Measurements from ENCODE around the gene MIEN1.
A peak's percentile ranks its signal among the peaks of the same experiment; 100 is the strongest.
"Not testable (repeated sequence)": the region's sequence is repeated elsewhere in the genome, so short reads cannot be mapped to it uniquely, and the experiment has no call there.

MIEN1 gene

GRCh38 chr17:39739885-39740356 is 9.6 kb upstream of the MIEN1 start:
- DNase-seq (ENCODE audit: low spot score in 2 of 2) (no peak), ATAC-seq (ENCODE audit: low read depth) (no peak)
- Mint-ChIP-seq H3K36me3 (peaks cover 2% of the 10 kb centered on the region), H3K27ac (no peak overlapping the region), H3K4me3 (peak overlapping the region; percentile 25), H3K9me3 (no peaks in the 10 kb centered on the region), H3K27me3 (peaks cover 30% of the 10 kb centered on the region), H3K4me1 (peaks cover 24% of the 10 kb centered on the region)

- peak; percentile 8 for ATAC-seq (ENCODE audit: low read depth)
- H3K27me3 Mint-ChIP-seq = peaks cover 28% of the 10 kb centered on the region
- DNase-seq (ENCODE audit: low spot score in 2 of 2) = no peak
- H3K27ac Mint-ChIP-seq = no peak overlapping the region
- H3K4me1 Mint-ChIP-seq = peaks cover 24% of the 10 kb centered on the region
- H3K4me3 Mint-ChIP-seq = peak overlapping the region; percentile 88
- H3K36me3 Mint-ChIP-seq = peaks cover 2% of the 10 kb centered on the region
- H3K9me3 Mint-ChIP-seq = no peaks in the 10 kb centered on the region
These were observed 8.9 kb upstream of the MIEN1 start for GRCh38 chr17:39738983-39739884.

GRCh38 chr17:39738568-39738901 is 8.2 kb upstream of the MIEN1 start:
- Mint-ChIP-seq H3K9me3 (no peaks in the 10 kb centered on the region), H3K4me3 (peak overlapping the region; percentile 88), H3K4me1 (peaks cover 24% of the 10 kb centered on the region), H3K27me3 (peaks cover 25% of the 10 kb centered on the region), H3K27ac (peak overlapping the region; percentile 78), H3K36me3 (peaks cover 2% of the 10 kb centered on the region)
- DNase-seq (ENCODE audit: low spot score in 2 of 2) (peak; percentile 29 to 41), ATAC-seq (ENCODE audit: low read depth) (peak; percentile 97)

GRCh38 chr17:39737760-39738567 is 7.6 kb upstream of the MIEN1 start, which contains the start of gene GRB7:
TSS of gene GRB7 (plus strand) at chr17:39737938. CDS start at chr17:39742302, 4,364 bp downstream.
- H3K9me3 Mint-ChIP-seq = no peaks in the 10 kb centered on the region
- H3K27ac Mint-ChIP-seq = peak within 1 kb of the TSS; percentile 78
- peak within 1 kb of the TSS; percentile 88 for H3K4me3 Mint-ChIP-seq
- peak; percentile 21 for ATAC-seq (ENCODE audit: low read depth)
- H3K27me3 Mint-ChIP-seq = peaks cover 25% of the 10 kb centered on the region
- H3K4me1 Mint-ChIP-seq = peaks cover 24% of the 10 kb centered on the region
- peaks cover 2% of the 10 kb centered on the region for H3K36me3 Mint-ChIP-seq
- DNase-seq (ENCODE audit: low spot score in 2 of 2) = no peak

GRCh38 chr17:39737206-39737759 is 7.0 kb upstream of the MIEN1 start:
- Mint-ChIP-seq H3K27ac (no peak overlapping the region), H3K4me3 (no peak overlapping the region), H3K27me3 (peaks cover 22% of the 10 kb centered on the region), H3K4me1 (peaks cover 24% of the 10 kb centered on the region), H3K36me3 (peaks cover 2% of the 10 kb centered on the region), H3K9me3 (no peaks in the 10 kb centered on the region)
- DNase-seq (ENCODE audit: low spot score in 2 of 2) (no peak), ATAC-seq (ENCODE audit: low read depth) (no peak)

GRCh38 chr17:39736319-39737165 is 6.2 kb upstream of the MIEN1 start:
- Mint-ChIP-seq H3K4me1 (peaks cover 24% of the 10 kb centered on the region), H3K36me3 (peaks cover 2% of the 10 kb centered on the region), H3K27ac (no peak overlapping the region), H3K9me3 (no peaks in the 10 kb centered on the region), H3K4me3 (no peak overlapping the region), H3K27me3 (peaks cover 22% of the 10 kb centered on the region)
- ATAC-seq (ENCODE audit: low read depth) (no peak), DNase-seq (ENCODE audit: low spot score in 2 of 2) (no peak)

GRCh38 chr17:39735882-39736281 is 5.5 kb upstream of the MIEN1 start:
- DNase-seq (ENCODE audit: low spot score in 2 of 2) (no peak), ATAC-seq (ENCODE audit: low read depth) (no peak)
- H3K36me3 Mint-ChIP-seq = peaks cover 2% of the 10 kb centered on the region
- no peak overlapping the region for H3K27ac Mint-ChIP-seq
- H3K27me3 Mint-ChIP-seq = peaks cover 20% of the 10 kb centered on the region
- no peak overlapping the region for H3K4me3 Mint-ChIP-seq
- peaks cover 22% of the 10 kb centered on the region for H3K4me1 Mint-ChIP-seq
- H3K9me3 Mint-ChIP-seq = no peaks in the 10 kb centered on the region

GRCh38 chr17:39732586-39732985 is 2.3 kb upstream of the MIEN1 start:
- ATAC-seq (ENCODE audit: low read depth) (no peak), DNase-seq (ENCODE audit: low spot score in 2 of 2) (no peak)
- Mint-ChIP-seq H3K4me3 (peak overlapping the region; percentile 43), H3K36me3 (peaks cover 8% of the 10 kb centered on the region), H3K27ac (no peak overlapping the region), H3K27me3 (peaks cover 5% of the 10 kb centered on the region), H3K4me1 (peaks cover 17% of the 10 kb centered on the region), H3K9me3 (no peaks in the 10 kb centered on the region)

GRCh38 chr17:39729280-39729851 is 966 bp downstream of the MIEN1 start:
- no peaks in the 10 kb centered on the region for H3K27me3 Mint-ChIP-seq
- peaks cover 16% of the 10 kb centered on the region for H3K4me1 Mint-ChIP-seq
- H3K4me3 Mint-ChIP-seq = peak overlapping the region; percentile 87
- no peaks in the 10 kb centered on the region for H3K9me3 Mint-ChIP-seq
- H3K36me3 Mint-ChIP-seq = peaks cover 21% of the 10 kb centered on the region
- ATAC-seq (ENCODE audit: low read depth) = no peak
- peak overlapping the region; percentile 87 for H3K27ac Mint-ChIP-seq
- no peak for DNase-seq (ENCODE audit: low spot score in 2 of 2)

- H3K27me3 Mint-ChIP-seq = no peaks in the 10 kb centered on the region
- H3K9me3 Mint-ChIP-seq = no peaks in the 10 kb centered on the region
- no peak overlapping the region for H3K4me3 Mint-ChIP-seq
These were observed 2.8 kb downstream of the MIEN1 start for GRCh38 chr17:39727556-39727955.

GRCh38 chr17:39726617-39727016 is 3.7 kb downstream of the MIEN1 start:
- H3K27me3 Mint-ChIP-seq = no peaks in the 10 kb centered on the region
- H3K4me1 Mint-ChIP-seq = peaks cover 16% of the 10 kb centered on the region
- peaks cover 23% of the 10 kb centered on the region for H3K36me3 Mint-ChIP-seq
- DNase-seq (ENCODE audit: low spot score in 2 of 2) (no peak), ATAC-seq (ENCODE audit: low read depth) (no peak)
- H3K27ac Mint-ChIP-seq = peak overlapping the region; percentile 18
- no peaks in the 10 kb centered on the region for H3K9me3 Mint-ChIP-seq
- no peak overlapping the region for H3K4me3 Mint-ChIP-seq

More at GRCh38 chr17:39727556-39727955, 2.8 kb downstream of the MIEN1 start:
- DNase-seq (ENCODE audit: low spot score in 2 of 2) (no peak), ATAC-seq (ENCODE audit: low read depth) (no peak)
- no peak overlapping the region for H3K27ac Mint-ChIP-seq
- H3K36me3 Mint-ChIP-seq = peaks cover 23% of the 10 kb centered on the region
- peaks cover 16% of the 10 kb centered on the region for H3K4me1 Mint-ChIP-seq

- ATAC-seq (ENCODE audit: low read depth); H3K27ac Mint-ChIP-seq; H3K9me3 Mint-ChIP-seq; H3K27me3 Mint-ChIP-seq; H3K4me3 Mint-ChIP-seq; DNase-seq (ENCODE audit: low spot score in 2 of 2): not testable (repeated sequence)
- peaks cover 23% of the 10 kb centered on the region for H3K36me3 Mint-ChIP-seq
- H3K4me1 Mint-ChIP-seq = peaks cover 16% of the 10 kb centered on the region
These were observed 4.4 kb downstream of the MIEN1 start for GRCh38 chr17:39725923-39726322.

GRCh38 chr17:39724731-39725130 is 5.6 kb downstream of the MIEN1 start:
- Mint-ChIP-seq H3K4me3 (no peak overlapping the region), H3K4me1 (peaks cover 13% of the 10 kb centered on the region), H3K9me3 (no peaks in the 10 kb centered on the region), H3K27ac (no peak overlapping the region), H3K27me3 (no peaks in the 10 kb centered on the region), H3K36me3 (peaks cover 21% of the 10 kb centered on the region)
- DNase-seq (ENCODE audit: low spot score in 2 of 2) (no peak), ATAC-seq (ENCODE audit: low read depth) (no peak)

Measured in memory B cell (primary cell).